Stimulated activated CD4-positive, alpha-beta T cell treated with anti-CD3 and anti-CD28 coated beads, Interleukin-2, amount 100 ng/mL, for 48 hours (primary cell): Measurements from ENCODE around the gene TRAF3.

Source experiments
- DNase-seq, 2 donors: peaks; one replicate each; pipeline ENCODE4 v3.0.0-alpha.2; 2020

TRAF3 gene

GRCh38 chr14:102897299-102898027 lies 120.2 kb downstream of the TRAF3 start:
- no peak for DNase-seq

- no peak for DNase-seq
Observed at GRCh38 chr14:102898298-102898697, 121.0 kb downstream of the TRAF3 start.

DNA sequence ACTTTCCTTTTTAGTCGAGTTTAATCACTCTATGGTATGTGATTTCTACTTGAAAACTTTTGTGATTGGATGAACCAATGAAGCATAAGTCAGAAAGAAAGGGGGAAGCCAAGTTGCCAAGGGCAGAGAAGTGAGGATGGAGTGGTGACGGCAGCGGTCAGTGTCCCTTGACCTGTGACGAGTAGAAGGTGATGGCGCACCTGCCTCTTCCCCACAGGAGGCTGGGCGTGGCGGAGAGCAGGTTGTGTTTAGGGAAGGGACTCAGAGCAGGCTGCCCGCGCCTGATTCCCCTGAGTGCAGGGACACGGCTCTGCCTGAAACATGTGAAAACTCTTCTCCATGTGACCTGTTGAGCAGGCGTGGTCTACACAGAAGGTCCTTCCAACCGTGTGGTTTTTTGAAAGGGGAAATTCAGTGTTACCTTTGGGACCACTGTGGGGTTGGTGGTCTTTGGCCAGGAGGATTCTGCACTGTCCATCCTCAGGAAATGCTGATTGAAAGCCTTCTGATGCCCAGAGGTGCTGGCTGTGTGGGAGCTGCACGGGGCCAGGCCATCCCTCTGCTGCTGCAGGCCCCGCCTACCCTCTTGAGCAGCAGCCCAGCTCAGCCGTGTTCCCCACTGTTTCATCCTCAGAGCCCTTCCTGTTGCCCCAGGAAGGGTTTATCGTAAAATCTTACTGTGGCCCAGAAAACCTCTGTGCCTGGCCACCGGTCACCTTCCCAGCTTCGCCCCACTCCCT lies 121.7 kb downstream of the TRAF3 start:
- no peak for DNase-seq

DNA sequence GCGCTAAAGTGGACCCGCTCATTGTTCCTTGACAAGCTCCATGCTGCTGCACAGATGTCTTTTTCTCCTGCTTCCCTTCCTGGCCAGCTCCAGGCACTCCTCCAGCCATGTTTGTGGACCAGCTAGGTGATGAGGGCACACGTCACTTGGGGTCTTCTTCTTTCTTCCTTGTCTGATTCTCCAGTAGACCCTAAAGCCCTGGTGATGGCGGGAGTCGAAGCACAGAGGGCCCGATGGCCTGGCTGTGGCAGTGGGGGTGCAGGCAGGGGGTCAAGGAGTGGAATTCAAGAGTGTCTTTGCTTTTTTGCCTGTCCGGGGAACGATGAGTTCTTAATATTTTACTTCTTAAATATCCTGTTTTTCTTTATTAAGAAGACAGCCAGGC lies 122.3 kb downstream of the TRAF3 start:
- no peak for DNase-seq

DNA sequence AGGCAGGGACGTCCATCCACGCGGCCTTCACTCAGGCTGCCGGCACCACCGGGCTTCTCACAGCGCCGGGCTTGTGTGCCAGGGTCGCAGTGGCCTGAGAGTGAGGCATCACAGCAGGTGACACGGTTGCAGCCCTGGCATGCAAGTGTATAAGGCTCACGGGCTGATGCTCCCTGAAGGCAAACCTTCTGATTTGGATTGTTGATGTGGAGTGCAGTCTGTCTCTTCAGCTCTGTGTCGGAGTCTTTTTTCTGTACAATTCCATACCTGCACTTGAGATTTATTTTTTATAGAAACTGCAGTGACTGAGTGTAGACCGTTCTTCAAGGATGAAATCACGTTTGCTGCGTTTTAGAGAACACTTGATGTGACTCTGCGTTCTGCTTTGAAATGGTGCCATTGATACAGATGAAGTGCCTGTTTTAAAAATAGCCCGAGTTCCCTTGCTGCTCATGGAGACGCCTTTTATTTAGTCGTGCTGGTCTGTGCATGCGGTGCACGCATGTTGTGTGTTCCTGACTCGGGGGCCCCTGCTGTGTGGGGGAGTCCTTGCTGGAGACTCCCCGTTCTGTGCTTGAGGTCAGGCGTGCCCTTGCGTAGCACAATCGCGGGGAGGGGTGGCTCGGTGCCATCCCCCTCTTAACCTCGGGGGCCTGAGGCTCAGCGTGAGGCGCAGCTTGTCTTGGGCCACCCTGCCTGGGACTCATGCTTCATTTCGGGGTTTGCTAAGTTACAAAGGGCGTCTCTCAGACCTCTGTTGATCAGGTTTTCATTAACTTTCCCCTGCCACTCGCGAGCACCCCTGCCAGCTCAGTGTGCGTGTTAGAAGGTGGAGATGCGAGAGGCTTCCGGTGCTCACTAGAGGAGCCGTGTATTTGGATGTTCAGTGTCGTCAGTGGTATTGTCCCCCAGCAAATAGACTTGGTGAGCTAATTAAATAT lies 123.7 kb downstream of the TRAF3 start:
- DNase-seq, result no peak

DNA sequence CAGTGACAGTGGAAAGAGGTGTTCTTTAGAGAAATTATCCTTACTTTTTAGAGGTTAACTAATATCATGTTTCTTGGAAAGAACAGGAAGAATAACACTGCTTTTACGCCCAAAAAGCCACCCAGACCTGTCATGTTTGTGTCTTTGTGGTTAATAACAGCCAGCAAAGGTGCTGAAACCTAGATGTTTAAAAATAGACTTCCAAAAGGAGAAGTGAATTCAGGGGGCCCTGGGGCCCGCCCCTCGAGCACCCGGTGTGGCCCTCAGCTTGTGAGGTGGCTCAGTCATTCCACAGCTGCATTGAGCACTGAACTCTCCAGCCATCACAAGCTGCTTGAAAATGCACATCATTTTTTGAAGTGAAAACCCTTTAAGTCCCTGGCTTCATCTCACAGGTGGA lies 124.4 kb downstream of the TRAF3 start:
- no peak for DNase-seq

DNA sequence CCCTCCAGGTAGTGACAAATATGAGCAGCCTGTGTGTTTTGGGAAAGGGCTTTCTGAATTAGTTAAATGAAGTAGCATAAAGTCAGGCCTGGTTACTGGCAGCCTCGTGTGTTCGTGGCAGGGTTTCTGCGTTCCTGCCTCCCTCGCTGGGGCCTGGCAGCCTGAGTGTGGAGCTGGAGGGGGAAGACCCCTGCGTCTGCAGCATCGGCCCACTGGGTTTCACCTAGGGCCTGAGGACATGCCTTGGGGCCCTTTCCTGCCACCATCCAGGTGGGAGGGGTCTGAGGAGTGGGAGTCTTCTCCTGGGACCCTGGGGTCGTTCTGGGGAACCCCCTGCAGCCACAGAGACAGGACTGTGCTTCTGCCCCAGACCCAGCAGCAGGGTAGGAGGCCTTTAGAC lies 124.8 kb downstream of the TRAF3 start:
- DNase-seq, result no peak

DNA sequence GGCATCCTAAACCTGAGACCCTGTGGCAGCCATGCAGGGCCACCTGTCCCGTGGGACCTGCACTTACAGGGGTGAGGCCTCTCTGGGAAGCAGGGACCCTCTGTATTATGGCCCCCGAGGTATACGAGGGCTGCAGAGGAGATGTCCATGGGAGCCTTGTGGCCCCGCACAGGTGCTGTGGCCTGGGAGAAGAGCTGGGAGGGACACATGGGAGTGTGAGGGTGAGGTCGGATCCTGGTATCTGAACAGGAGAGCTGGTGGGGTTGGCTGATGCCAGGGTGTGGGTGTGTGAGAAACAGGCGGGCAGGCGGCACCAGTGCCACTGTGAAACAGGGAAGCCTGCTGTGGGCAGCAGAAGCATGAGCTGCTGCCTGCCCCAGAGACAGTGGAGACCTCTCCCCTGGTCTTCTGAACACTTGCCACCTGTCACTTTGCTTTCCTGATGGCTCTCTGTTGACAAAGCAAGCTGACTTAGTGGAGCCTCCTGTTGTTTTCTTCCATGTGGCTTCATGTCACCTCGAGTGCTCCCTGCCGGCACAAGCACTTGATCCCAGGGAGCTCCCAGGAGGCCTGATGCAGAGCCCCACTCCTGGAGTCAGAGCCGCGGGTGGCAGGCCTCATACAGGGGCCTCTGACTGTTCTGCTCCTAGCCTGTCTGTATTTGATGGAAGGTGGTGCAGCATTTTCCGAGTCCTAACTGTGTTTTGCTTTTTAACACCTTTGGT lies 125.4 kb downstream of the TRAF3 start:
- DNase-seq, result no peak

DNA sequence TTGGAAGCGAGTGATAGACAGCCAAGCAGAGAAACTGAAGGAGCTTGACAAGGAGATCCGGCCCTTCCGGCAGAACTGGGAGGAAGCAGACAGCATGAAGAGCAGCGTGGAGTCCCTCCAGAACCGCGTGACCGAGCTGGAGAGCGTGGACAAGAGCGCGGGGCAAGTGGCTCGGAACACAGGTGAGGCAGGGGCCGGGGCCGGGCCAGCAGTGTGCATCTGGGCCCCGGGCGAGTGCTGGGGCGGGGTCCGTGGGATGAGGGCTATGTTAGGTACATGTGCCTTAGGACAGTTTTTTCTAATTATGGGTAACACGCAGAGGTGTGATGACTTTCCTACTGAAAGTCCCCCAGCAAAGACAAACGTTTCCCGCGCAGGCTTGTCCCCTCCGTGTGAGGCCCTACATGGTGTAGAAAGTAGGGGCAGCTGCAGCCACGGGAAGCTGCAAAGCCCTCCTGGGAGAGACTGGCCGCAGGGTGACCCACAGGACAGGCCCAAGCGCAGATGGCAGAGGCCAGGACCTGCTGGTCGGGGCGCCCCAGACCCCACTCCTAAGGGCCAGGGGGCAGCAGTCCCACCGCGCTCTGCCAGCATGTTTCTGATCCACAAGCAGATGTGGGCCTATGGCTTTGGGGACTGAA lies 126.1 kb downstream of the TRAF3 start:
- no peak for DNase-seq

DNA sequence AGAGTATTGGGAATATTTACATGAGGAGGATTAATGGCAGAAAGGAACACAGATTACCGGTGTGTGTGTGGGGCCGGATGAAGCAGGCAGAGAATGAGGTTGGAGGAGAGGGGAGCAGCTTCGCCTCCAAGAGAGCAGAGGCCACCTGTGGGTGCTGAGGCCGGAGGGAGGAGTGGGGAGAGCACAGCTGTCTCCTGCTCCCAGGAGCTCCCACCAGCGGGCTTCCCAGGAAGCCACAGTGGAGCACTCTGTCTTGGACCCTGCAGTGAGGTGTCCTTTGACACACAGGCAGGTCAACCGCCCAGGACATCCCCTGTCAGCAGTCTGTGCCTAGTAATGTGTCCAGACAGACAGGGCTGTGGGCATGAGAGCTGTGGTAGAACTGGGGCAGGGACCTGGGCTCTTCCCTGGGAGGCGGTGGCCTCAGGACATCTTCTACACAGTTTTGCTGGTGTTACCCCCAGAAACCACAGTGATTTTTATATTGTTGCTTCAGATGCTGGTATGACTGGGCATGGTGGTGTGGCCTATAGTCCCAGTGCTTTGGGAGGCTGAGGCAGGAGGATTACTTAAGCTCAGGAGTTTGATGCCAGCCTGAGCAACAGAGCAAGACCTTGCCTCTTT lies 126.8 kb downstream of the TRAF3 start:
- DNase-seq, result no peak

GRCh38 chr14:102905116-102906108 lies 128.2 kb downstream of the TRAF3 start:
- no peak for DNase-seq

GRCh38 chr14:102906616-102907302 lies 129.5 kb downstream of the TRAF3 start:
- DNase-seq, result no peak

DNA sequence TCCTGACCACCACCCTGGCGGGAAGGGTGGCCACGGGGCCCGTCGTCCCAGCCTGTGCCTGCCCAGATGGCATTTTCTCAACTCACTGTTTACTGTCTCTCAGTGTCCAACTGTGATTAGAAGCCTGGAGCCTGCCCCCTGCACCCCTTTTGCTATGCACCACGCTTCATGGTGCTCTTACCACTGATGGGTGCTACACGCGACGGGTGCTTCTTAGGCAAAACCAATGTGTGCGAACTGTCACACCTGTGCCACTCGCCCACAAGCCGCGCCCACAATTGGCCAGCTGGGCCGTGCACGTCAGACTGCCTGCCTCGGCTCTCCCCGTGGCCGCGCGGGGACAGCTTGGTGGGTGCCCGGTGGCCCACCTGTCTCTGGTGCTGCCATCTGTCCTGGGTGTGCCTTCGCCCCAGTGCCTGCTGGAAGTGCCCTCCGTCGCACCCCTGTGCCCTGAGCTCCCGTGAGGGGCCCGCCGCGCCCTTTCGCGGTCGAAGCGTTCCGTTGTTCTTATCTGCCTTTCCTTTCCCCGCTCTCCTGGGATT lies 130.1 kb downstream of the TRAF3 start:
- DNase-seq, result no peak

DNA sequence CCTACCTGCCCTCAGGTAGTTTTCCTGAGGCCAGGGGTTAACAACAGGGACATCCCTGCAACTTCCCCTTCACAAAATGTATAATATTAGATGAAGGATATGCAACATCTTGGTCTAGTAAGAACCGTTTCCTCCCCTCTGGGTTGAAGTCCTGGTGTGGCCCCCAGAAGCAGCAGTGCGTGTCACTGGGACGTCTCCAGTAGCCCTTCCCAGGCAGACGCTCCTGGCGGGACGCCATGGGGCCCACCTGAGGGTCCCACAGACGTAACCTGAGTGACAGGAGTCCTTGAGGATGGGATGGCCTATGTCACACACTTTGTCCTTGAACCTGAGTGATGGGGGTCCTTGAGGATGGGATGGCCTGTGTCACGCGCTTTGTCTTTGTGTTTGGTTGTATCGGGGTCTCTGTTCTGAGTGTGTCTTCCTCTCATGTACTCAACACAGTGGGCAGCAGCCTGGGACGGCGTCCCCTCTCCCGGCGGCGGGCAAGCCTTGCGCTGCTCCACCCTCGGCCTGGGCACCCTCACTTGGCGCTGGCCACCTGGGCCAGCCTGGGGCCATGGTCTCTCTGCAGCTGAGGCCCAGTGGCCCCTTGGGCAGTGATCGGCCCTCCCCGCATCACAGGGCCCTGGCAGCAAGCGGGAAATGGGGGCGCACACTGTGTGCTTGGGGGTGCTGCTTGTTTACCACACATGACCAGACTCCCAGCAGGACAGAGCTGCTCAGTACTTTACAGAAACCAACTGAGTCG lies 130.9 kb downstream of the TRAF3 start:
- DNase-seq, result no peak

- no peak for DNase-seq
Observed at GRCh38 chr14:102908766-102909455, 131.7 kb downstream of the TRAF3 start.

- no peak for DNase-seq
Observed at GRCh38 chr14:102909462-102909861, 132.2 kb downstream of the TRAF3 start.

- DNase-seq, result no peak
Observed at GRCh38 chr14:102909911-102910310, 132.7 kb downstream of the TRAF3 start.

GRCh38 chr14:102910442-102910841 lies 133.2 kb downstream of the TRAF3 start:
- DNase-seq, result no peak
